ENCODE results near the gene NRP2. TPM values are rescaled to one million over a fixed set of nuclear protein-coding genes. Genes with fewer than 3 reads are reported as not detected.

NRP2 gene
- total RNA-seq, 1 experiment from 2014 or later = 1.2 TPM

- POLR2A ChIA-PET = no interaction called here
- ATAC-seq = peak; percentile 5
These were observed 2.8 kb upstream of the NRP2 start for GRCh38 chr2:205679410-205680009.

More at GRCh38 chr2:205679410-205680009, 2.8 kb upstream of the NRP2 start:
- H3K9me3 ChIP-seq (ENCODE audit: control insufficient read depth in 1 of 2, insufficient read depth in 1 of 2, low read depth in 1 of 2, low read length in 2 of 2) = no peaks in the 10 kb centered on the region
- no peak overlapping the region for H3K4me3 ChIP-seq (replicated peaks in 1 of 2; ENCODE audit: low read depth in 1 of 2, low read length in 2 of 2)
- CTCF ChIA-PET = interaction anchor here (0.6 kb wide), 1 partner anchor 272 kb away, joined by 3 read pairs; no protein-coding TSS in a partner anchor
- DNase-seq (ENCODE audit: low read depth, low spot score) = no peak
- H3K4me1 ChIP-seq (ENCODE audit: control insufficient read depth in 1 of 2, insufficient read depth in 2 of 2, low read length in 2 of 2) = peaks cover 2 to 28% of the 10 kb centered on the region in 2 experiments; a peak in 3 of 4 replicates
- H3K27ac ChIP-seq (ENCODE audit: low read depth, low read length) = no peak overlapping the region
- BruUV-seq (replicated peaks) = no TSS peak
- RAD21 ChIA-PET (ENCODE audit: low non-redundant PET in 1 of 2, low total read pairs in 2 of 2, uncharacterized antibody in 2 of 2, unreplicated experiment in 2 of 2) = no interaction called here
- no peak overlapping the region for H3K4me2 ChIP-seq (ENCODE audit: low read length)
- no peak for TF ChIP-seq MAX (IDR thresholded peaks at IDR 0.05)
- no peak for TF ChIP-seq SP1 (IDR thresholded peaks at IDR 0.05; ENCODE audit: low read depth)
- no peak for TF ChIP-seq ELF1 (IDR thresholded peaks at IDR 0.05; ENCODE audit: borderline replicate concordance, low read depth)
- TF ChIP-seq ZBTB33 (IDR thresholded peaks at IDR 0.05; ENCODE audit: extremely low read depth, insufficient replicate concordance, low read length) = no peak
- TF ChIP-seq TCF7L2 (IDR thresholded peaks at IDR 0.05; ENCODE audit: borderline replicate concordance, extremely low read depth, insufficient read depth, insufficient read length) = no peak
- intact Hi-C loops (cut with micrococcal nuclease) = loop anchor here (2.0 to 10.0 kb wide), 6 partner anchors 205 to 1535 kb away; partner anchors contain the start of gene PARD3B
- H2AFZ ChIP-seq (ENCODE audit: low read depth, low read length, poor library complexity, severe bottlenecking) = peak overlapping the region; percentile 92
- no peaks in the 10 kb centered on the region for H3K9me2 ChIP-seq (ENCODE audit: insufficient read depth)
- peaks cover 6% of the 10 kb centered on the region; the same call in 1 of the 2 replicates for H3K27me3 ChIP-seq (ENCODE audit: insufficient read depth, low read length)
- H3K9ac ChIP-seq (ENCODE audit: low read length) = no peak overlapping the region
- no peaks in the 10 kb centered on the region for H3K36me3 ChIP-seq (ENCODE audit: control insufficient read depth in 1 of 2, insufficient read depth in 2 of 2, low read length in 2 of 2)
- no peaks in the 10 kb centered on the region for H3K79me2 ChIP-seq (ENCODE audit: insufficient read depth, low read length)
- no peaks in the 10 kb centered on the region for H4K20me1 ChIP-seq (ENCODE audit: insufficient read depth)

Data from HCT116 (cell line).